SK-N-SH (cell line): ENCODE measurements around the gene MAGEH1. TPM values are rescaled to one million over a fixed set of nuclear protein-coding genes. Genes with fewer than 3 reads are reported as not detected.

Experiments
- CTCF ChIA-PET: fragments of 300-600, 350-600 bp; formaldehyde crosslinking; extraction: SDS; loops from one replicate; lab custom pipeline; 2021; lab: Yijun Ruan, JAX
- POLR2A ChIA-PET: fragments of 350-600 bp; sonication (Branson Sonifier 250); formaldehyde crosslinking; extraction: SDS; loops from one replicate; lab custom pipeline; 2020; ENCODE audit warnings: antibody characterized with exemption, inconsistent platforms; lab: Yijun Ruan, JAX
- DNase-seq: peaks from one replicate; pipeline ENCODE4 v3.0.0; 2012
- H2AFZ ChIP-seq: fragments of 200-600 bp; sonication (generic); 2 replicates; pipeline ENCODE4 v1.8.1; 2016; ENCODE audit warnings: antibody characterized with exemption, mild to moderate bottlenecking, low read depth
- H3F3A ChIP-seq: fragments of 200-600 bp; sonication (generic); replicated peaks from 2 replicates; pipeline ENCODE3; 2016; ENCODE audit warnings: antibody characterized with exemption, mild to moderate bottlenecking; ENCODE audit not compliant: insufficient read depth
- H3K27ac ChIP-seq, 2 experiments: fragments of 200-500 bp in 1 of 2; fragments of 200-600 bp in 1 of 2; sonication (Bioruptor generic) in 1 of 2; sonication (generic), shearing (Covaris generic) in 1 of 2; 2 replicates each; pipeline versions ENCODE4 v1.5.1 to v1.6.1; 2014 to 2016; ENCODE audit warnings: low read depth in 2 of 2, inconsistent platforms in 1 of 2, low read length in 1 of 2, mild to moderate bottlenecking in 1 of 2, mixed read lengths in 1 of 2
- H3K27me3 ChIP-seq: fragments of 200-600 bp; sonication (generic), shearing (Covaris generic); 2 replicates; pipeline ENCODE4 v1.6.1; 2016; ENCODE audit warnings: mixed run types; ENCODE audit not compliant: insufficient read depth
- H3K36me3 ChIP-seq, 2 experiments: fragments of 200-500 bp in 1 of 2; fragments of 200-600 bp in 1 of 2; sonication (Bioruptor generic) in 1 of 2; sonication (generic) in 1 of 2; replicated peaks in 1 of 2; 2 replicates each; pipeline versions ENCODE3 to v1.5.1; 2014 to 2016; ENCODE audit warnings: low read length in 1 of 2, mild to moderate bottlenecking in 1 of 2; ENCODE audit not compliant: insufficient read depth in 2 of 2, control insufficient read depth in 1 of 2
- H3K4me1 ChIP-seq, 2 experiments: fragments of 200-500 bp in 1 of 2; fragments of 200-600 bp in 1 of 2; sonication (Bioruptor generic) in 1 of 2; sonication (generic), shearing (Covaris generic) in 1 of 2; 2 replicates each; pipeline versions ENCODE4 v1.5.1 to v1.6.1; 2014 to 2016; ENCODE audit warnings: low read depth in 1 of 2, low read length in 1 of 2, mixed run types in 1 of 2; ENCODE audit not compliant: insufficient read depth in 2 of 2, control insufficient read depth in 1 of 2
- H3K4me2 ChIP-seq: fragments of 200-600 bp; sonication (generic), shearing (Covaris generic); 2 replicates; pipeline ENCODE4 v1.6.1; 2017; ENCODE audit warnings: mixed run types
- H3K4me3 ChIP-seq, 2 experiments: fragments of 200-500 bp in 1 of 2; fragments of 200-600 bp in 1 of 2; sonication (Bioruptor generic) in 1 of 2; sonication (generic), shearing (Covaris generic) in 1 of 2; 2 replicates each; pipeline versions ENCODE4 v1.5.1 to v1.8.1; 2014 to 2016; ENCODE audit warnings: low read depth in 2 of 2, inconsistent platforms in 1 of 2, low read length in 1 of 2, mild to moderate bottlenecking in 1 of 2, mixed read lengths in 1 of 2, moderate library complexity in 1 of 2
- H3K79me2 ChIP-seq: fragments of 200-600 bp; sonication (generic); 2 replicates; pipeline ENCODE4 v1.8.1; 2017; ENCODE audit warnings: mild to moderate bottlenecking; ENCODE audit not compliant: insufficient read depth
- H3K9ac ChIP-seq: fragments of 200-600 bp; sonication (generic); 2 replicates; pipeline ENCODE4 v1.6.1; 2017; ENCODE audit warnings: mixed run types
- H3K9me2 ChIP-seq: fragments of 200-600 bp; sonication (generic); 2 replicates; pipeline ENCODE4 v1.6.1; 2017; ENCODE audit warnings: mixed run types
- H3K9me3 ChIP-seq: fragments of 200-600 bp; sonication (generic); 2 replicates; pipeline ENCODE4 v1.6.1; 2017; ENCODE audit warnings: mixed run types, mild to moderate bottlenecking, moderate library complexity
- H4K20me1 ChIP-seq: fragments of 200-600 bp; sonication (generic); 2 replicates; pipeline ENCODE4 v1.6.1; 2017; ENCODE audit warnings: mild to moderate bottlenecking, mixed run types; ENCODE audit not compliant: insufficient read depth
- CHD2 ChIP-seq: fragments of 150-350 bp; IDR thresholded peaks from 2 replicates; pipeline ENCODE4 v1.6.1; 2018; ENCODE audit warnings: low read length; ENCODE audit not compliant: partially characterized antibody
- CTCF ChIP-seq: fragments of 200-600 bp; sonication (generic); IDR thresholded peaks from 2 replicates; pipeline ENCODE4 v1.6.1; 2017; ENCODE audit warnings: antibody characterized with exemption, mild to moderate bottlenecking, moderate library complexity
- ELF1 ChIP-seq: IDR thresholded peaks from 2 replicates; pipeline ENCODE4 v1.4.0; 2012
- GABPA ChIP-seq: IDR thresholded peaks from 2 replicates; pipeline ENCODE4 v1.4.0; 2012; ENCODE audit warnings: low read depth, mild to moderate bottlenecking
- MAX ChIP-seq: IDR thresholded peaks from 2 replicates; pipeline ENCODE4 v1.4.0; 2012; ENCODE audit warnings: low read depth
- MXI1 ChIP-seq: IDR thresholded peaks from 2 replicates; pipeline ENCODE4 v1.6.1; 2012; ENCODE audit warnings: mild to moderate bottlenecking, low read depth, low read length, improper control_type of control experiment
- NFIC ChIP-seq: IDR thresholded peaks from 2 replicates; pipeline ENCODE4 v1.4.0; 2012; ENCODE audit warnings: borderline replicate concordance
- NRF1 ChIP-seq: IDR thresholded peaks from 2 replicates; pipeline ENCODE4 v1.6.1; 2012; ENCODE audit warnings: low read depth, mild to moderate bottlenecking, low read length
- POLR2AphosphoS5 ChIP-seq: IDR thresholded peaks from 2 replicates; pipeline ENCODE4 v1.6.1; 2012; ENCODE audit warnings: low read depth, low read length
- RAD21 ChIP-seq: IDR thresholded peaks from 2 replicates; pipeline ENCODE4 v1.6.1; 2012; ENCODE audit warnings: mild to moderate bottlenecking, low read length
- REST ChIP-seq: IDR thresholded peaks from 2 replicates; pipeline ENCODE4 v1.6.1; 2012; ENCODE audit warnings: mild to moderate bottlenecking, low read depth, low read length, moderate library complexity
- WGBS: methylation state at CpG from one replicate; pipeline ENCODE4 v1.1.6; 2017; ENCODE audit warnings: low lambda C conversion rate; 5-methylcytosine and 5-hydroxymethylcytosine counted together
- polyA plus RNA-seq, 3 experiments: library from polyadenylated mRNA; depleted of rRNA; stranded (reverse); fragments of >200 nt; gene quantifications; 2 replicates each; pipeline ENCODE4 v1.2.3, GENCODE V29; 2012

The MAGEH1 gene
- 19.7 and 21.7 TPM in 2 replicates for polyA plus RNA-seq (2012; rRNA removed)
- polyA plus RNA-seq (2012; cell fraction: cytosol; rRNA removed) = 18.4 and 21.0 TPM in 2 replicates
- polyA plus RNA-seq (2012; cell fraction: nucleus; rRNA removed) = 12.8 and 13.3 TPM in 2 replicates

- Histone ChIP-seq H3K9me3 (no peaks in the 10 kb centered on the region), H3F3A (no peaks in the 10 kb centered on the region), H4K20me1 (no peaks in the 10 kb centered on the region), H3K9ac (peak within 1 kb of the TSS; percentile 74), H3K36me3 (no peaks in the 10 kb centered on the region), H3K4me1 (no peaks in the 10 kb centered on the region), H3K27me3 (no peaks in the 10 kb centered on the region), H2AFZ (peak within 1 kb of the TSS; percentile 88), H3K4me3 (peak within 1 kb of the TSS; percentile 65 to 75), H3K9me2 (no peaks in the 10 kb centered on the region)
- POLR2A ChIA-PET = interaction anchor here (0.5 to 1.2 kb wide), 2 partner anchors 36 to 812 kb away, joined by 4 to 6 read pairs; no protein-coding TSS in a partner anchor
- DNase-seq = peak; percentile 74
- TF ChIP-seq NFIC (no peak), ELF1 (peak; percentile 57; the same call in 1 of the 2 replicates), RAD21 (no peak), NRF1 (peak; percentile 47), CHD2 (peak; percentile 80), CTCF (no peak), POLR2AphosphoS5 (peak; percentile 26; the same call in 1 of the 2 replicates), GABPA (peak; percentile 79), REST (no peak), MXI1 (peak; percentile 74), MAX (no peak; the same call in 1 of the 2 replicates)
- TF ChIP-seq, all 33 proteins: peak for 6
- Histone ChIP-seq H3K27ac (peak within 1 kb of the TSS; percentile 69 to 72; a peak in 3 of 4 replicates), H3K79me2 (no peaks in the 10 kb centered on the region), H3K4me2 (peak within 1 kb of the TSS; percentile 74)
- WGBS = 13% methylated on average over 34 of the region's 43 CpGs
- CTCF ChIA-PET = interaction anchor here (0.8 to 1.0 kb wide), 3 partner anchors 37 to 265 kb away, joined by 3 to 4 read pairs (median 3); partner anchors contain the start of gene RRAGB
Observed at GRCh38 chrX:55451990-55452832, at the start of gene MAGEH1. Gene MAGEH1, plus strand, starts transcription at chrX:55452127. Its CDS starts 248 bp downstream, at chrX:55452375.
